Lower leg skin (tissue), 3 donors: ENCODE data around the gene TBC1D12.

Source experiments
- CTCF ChIP-seq, 3 donors: fragments of 450-650 bp; IDR thresholded peaks; one replicate each; pipeline ENCODE4 v1.5.1; 2016; ENCODE audit warnings: antibody characterized with exemption in 3 of 3, mild to moderate bottlenecking in 3 of 3, moderate library complexity in 2 of 3
- POLR2A ChIP-seq, 2 donors: fragments of 450-650 bp; IDR thresholded peaks; one replicate each; pipeline ENCODE4 v1.6.1; 2016 to 2017; ENCODE audit warnings: antibody characterized with exemption in 2 of 2, mild to moderate bottlenecking in 1 of 2, moderate library complexity in 1 of 2

DNA sequence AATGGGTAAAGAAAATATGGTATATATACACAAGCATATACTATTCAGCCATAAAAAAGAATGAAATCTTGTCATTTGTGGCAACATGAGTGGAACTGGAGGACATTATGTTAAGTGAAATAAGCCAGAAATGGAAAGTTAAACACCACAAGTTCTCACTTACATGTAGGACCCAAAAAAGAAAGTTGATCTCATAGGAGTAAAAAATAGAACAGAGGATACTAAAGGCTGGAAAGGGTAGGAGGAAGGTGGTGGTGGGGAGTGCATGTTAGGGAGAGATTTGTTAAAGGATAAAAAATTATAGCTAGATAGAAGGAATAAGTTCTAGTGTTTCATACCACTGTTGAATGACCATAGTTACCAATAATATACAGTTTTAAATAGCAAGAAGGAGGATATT lies 48.4 kb downstream of the TBC1D12 start:
- TF ChIP-seq POLR2A (IDR thresholded peaks at IDR 0.05) (no peak), CTCF (IDR thresholded peaks at IDR 0.05) (no peak)
